ENCODE results near the gene BPIFA3. TPM values are rescaled to one million over a fixed set of nuclear protein-coding genes. Genes with fewer than 3 reads are reported as not detected.

BPIFA3 gene
- total and polyA plus RNA-seq, 2 of the 13 experiments (the other 11 are each of a cell fraction or from before 2014, with no cell fraction given): not detected

DNA sequence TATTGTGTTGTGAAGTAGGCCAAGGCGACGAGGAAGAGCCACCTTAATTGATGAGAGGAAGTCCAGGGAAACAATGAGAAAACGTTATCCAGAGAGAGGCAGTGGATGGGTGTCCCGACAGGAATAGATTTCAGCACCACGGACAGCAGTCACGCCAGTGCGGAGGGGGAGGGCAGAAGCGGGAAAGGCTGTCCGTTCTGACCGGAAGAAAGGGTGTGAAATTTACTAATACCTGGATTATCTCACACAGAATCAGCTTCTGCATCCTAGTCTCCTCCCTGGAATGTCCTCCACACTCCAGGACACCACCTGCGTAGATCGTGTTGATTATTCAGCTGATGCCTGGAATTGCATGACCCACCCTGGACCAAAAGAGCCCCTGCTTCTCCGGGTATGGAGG lies 7.4 kb upstream of the BPIFA3 start (continued):
- TF ChIP-seq ZNF652 (CRISPR knock-in tag; IDR thresholded peaks at IDR 0.05; ENCODE audit: borderline replicate concordance, low read depth): peak; percentile 53; the same call in 1 of the 2 replicates
- peak; percentile 88 for TF ChIP-seq ZNF12 (CRISPR knock-in tag; IDR thresholded peaks at IDR 0.05)
- TF ChIP-seq ZNF720 (CRISPR knock-in tag; IDR thresholded peaks at IDR 0.05): peak; percentile 91; the same call in 1 of the 2 replicates
- TF ChIP-seq BORCS8-MEF2B (CRISPR knock-in tag; IDR thresholded peaks at IDR 0.05): peak; percentile 99
- TF ChIP-seq, protein P1, sequence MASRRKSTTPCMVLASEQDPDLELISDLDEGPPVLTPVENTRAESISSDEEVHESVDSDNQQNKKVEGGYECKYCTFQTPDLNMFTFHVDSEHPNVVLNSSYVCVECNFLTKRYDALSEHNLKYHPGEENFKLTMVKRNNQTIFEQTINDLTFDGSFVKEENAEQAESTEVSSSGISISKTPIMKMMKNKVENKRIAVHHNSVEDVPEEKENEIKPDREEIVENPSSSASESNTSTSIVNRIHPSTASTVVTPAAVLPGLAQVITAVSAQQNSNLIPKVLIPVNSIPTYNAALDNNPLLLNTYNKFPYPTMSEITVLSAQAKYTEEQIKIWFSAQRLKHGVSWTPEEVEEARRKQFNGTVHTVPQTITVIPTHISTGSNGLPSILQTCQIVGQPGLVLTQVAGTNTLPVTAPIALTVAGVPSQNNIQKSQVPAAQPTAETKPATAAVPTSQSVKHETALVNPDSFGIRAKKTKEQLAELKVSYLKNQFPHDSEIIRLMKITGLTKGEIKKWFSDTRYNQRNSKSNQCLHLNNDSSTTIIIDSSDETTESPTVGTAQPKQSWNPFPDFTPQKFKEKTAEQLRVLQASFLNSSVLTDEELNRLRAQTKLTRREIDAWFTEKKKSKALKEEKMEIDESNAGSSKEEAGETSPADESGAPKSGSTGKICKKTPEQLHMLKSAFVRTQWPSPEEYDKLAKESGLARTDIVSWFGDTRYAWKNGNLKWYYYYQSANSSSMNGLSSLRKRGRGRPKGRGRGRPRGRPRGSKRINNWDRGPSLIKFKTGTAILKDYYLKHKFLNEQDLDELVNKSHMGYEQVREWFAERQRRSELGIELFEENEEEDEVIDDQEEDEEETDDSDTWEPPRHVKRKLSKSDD (CRISPR knock-in tag; IDR thresholded peaks at IDR 0.05; ENCODE audit: low read depth): peak; percentile 86
- TF ChIP-seq ZSCAN20 (CRISPR knock-in tag; IDR thresholded peaks at IDR 0.05; ENCODE audit: borderline replicate concordance): peak; percentile 93
- no peak for TF ChIP-seq SP1 (IDR thresholded peaks at IDR 0.05)
- TF ChIP-seq SP1 (CRISPR knock-in tag; IDR thresholded peaks at IDR 0.05): peak; percentile 81; the same call in 1 of the 2 replicates
- peak; percentile 68; the same call in 1 of the 2 replicates for TF ChIP-seq ZNF225 (CRISPR knock-in tag; IDR thresholded peaks at IDR 0.05)
- TF ChIP-seq ONECUT2 (CRISPR knock-in tag; IDR thresholded peaks at IDR 0.05): peak; percentile 84
- TF ChIP-seq XRCC5 (optimal IDR thresholded peaks at IDR 0.05; ENCODE audit: low read length): peak; percentile 94
- no peak for TF ChIP-seq SKI (IDR thresholded peaks at IDR 0.05; ENCODE audit: partially characterized antibody)
- peak; percentile 82 for TF ChIP-seq FOSL2 (CRISPR knock-in tag; IDR thresholded peaks at IDR 0.05)
- TF ChIP-seq PHF5A (CRISPR knock-in tag; IDR thresholded peaks at IDR 0.05; ENCODE audit: low read depth, unreplicated experiment): no peak
- TF ChIP-seq, protein P2, sequence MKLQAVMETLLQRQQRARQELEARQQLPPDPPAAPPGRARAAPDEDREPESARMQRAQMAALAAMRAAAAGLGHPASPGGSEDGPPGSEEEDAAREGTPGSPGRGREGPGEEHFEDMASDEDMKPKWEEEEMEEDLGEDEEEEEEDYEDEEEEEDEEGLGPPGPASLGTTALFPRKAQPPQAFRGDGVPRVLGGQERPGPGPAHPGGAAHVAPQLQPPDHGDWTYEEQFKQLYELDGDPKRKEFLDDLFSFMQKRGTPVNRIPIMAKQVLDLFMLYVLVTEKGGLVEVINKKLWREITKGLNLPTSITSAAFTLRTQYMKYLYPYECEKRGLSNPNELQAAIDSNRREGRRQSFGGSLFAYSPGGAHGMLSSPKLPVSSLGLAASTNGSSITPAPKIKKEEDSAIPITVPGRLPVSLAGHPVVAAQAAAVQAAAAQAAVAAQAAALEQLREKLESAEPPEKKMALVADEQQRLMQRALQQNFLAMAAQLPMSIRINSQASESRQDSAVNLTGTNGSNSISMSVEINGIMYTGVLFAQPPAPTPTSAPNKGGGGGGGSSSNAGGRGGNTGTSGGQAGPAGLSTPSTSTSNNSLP (IDR thresholded peaks at IDR 0.05; ENCODE audit: low read depth, low read length): no peak
- peak; percentile 98; the same call in 1 of the 2 replicates for TF ChIP-seq ZNF891 (CRISPR knock-in tag; IDR thresholded peaks at IDR 0.05)
- TF ChIP-seq ZNF446 (CRISPR knock-in tag; IDR thresholded peaks at IDR 0.05): peak; percentile 92; the same call in 1 of the 2 replicates
- TF ChIP-seq GTF2F1 (IDR thresholded peaks at IDR 0.05; ENCODE audit: low read length): no peak
- TF ChIP-seq, protein P3, sequence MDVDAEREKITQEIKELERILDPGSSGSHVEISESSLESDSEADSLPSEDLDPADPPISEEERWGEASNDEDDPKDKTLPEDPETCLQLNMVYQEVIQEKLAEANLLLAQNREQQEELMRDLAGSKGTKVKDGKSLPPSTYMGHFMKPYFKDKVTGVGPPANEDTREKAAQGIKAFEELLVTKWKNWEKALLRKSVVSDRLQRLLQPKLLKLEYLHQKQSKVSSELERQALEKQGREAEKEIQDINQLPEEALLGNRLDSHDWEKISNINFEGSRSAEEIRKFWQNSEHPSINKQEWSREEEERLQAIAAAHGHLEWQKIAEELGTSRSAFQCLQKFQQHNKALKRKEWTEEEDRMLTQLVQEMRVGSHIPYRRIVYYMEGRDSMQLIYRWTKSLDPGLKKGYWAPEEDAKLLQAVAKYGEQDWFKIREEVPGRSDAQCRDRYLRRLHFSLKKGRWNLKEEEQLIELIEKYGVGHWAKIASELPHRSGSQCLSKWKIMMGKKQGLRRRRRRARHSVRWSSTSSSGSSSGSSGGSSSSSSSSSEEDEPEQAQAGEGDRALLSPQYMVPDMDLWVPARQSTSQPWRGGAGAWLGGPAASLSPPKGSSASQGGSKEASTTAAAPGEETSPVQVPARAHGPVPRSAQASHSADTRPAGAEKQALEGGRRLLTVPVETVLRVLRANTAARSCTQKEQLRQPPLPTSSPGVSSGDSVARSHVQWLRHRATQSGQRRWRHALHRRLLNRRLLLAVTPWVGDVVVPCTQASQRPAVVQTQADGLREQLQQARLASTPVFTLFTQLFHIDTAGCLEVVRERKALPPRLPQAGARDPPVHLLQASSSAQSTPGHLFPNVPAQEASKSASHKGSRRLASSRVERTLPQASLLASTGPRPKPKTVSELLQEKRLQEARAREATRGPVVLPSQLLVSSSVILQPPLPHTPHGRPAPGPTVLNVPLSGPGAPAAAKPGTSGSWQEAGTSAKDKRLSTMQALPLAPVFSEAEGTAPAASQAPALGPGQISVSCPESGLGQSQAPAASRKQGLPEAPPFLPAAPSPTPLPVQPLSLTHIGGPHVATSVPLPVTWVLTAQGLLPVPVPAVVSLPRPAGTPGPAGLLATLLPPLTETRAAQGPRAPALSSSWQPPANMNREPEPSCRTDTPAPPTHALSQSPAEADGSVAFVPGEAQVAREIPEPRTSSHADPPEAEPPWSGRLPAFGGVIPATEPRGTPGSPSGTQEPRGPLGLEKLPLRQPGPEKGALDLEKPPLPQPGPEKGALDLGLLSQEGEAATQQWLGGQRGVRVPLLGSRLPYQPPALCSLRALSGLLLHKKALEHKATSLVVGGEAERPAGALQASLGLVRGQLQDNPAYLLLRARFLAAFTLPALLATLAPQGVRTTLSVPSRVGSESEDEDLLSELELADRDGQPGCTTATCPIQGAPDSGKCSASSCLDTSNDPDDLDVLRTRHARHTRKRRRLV (CRISPR knock-in tag; IDR thresholded peaks at IDR 0.05): 0 out of 2 replicates have a peak, but pooled peaks have one; percentile 56
- TF ChIP-seq ZFP36L2 (CRISPR knock-in tag; IDR thresholded peaks at IDR 0.05): peak; percentile 98
- TF ChIP-seq, protein P4, sequence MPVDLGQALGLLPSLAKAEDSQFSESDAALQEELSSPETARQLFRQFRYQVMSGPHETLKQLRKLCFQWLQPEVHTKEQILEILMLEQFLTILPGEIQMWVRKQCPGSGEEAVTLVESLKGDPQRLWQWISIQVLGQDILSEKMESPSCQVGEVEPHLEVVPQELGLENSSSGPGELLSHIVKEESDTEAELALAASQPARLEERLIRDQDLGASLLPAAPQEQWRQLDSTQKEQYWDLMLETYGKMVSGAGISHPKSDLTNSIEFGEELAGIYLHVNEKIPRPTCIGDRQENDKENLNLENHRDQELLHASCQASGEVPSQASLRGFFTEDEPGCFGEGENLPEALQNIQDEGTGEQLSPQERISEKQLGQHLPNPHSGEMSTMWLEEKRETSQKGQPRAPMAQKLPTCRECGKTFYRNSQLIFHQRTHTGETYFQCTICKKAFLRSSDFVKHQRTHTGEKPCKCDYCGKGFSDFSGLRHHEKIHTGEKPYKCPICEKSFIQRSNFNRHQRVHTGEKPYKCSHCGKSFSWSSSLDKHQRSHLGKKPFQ (CRISPR knock-in tag; IDR thresholded peaks at IDR 0.05; ENCODE audit: insufficient replicate concordance): peak; percentile 80

Data from HepG2 (cell line).